Testis (tissue), 2 donors: ENCODE measurements around the gene RAPGEF4.

ENCODE experiments used
- CTCF ChIP-seq, 3 experiments: fragments of 450-650 bp in 2 of 3; fragments of 200-600 bp in 1 of 3; sonication (generic) in 1 of 3; IDR thresholded peaks; one replicate each; pipeline ENCODE4 v1.5.1; 2016 to 2019; ENCODE audit warnings: antibody characterized with exemption in 3 of 3, mild to moderate bottlenecking in 2 of 3, moderate library complexity in 1 of 3
- POLR2A ChIP-seq: fragments of 450-650 bp; IDR thresholded peaks from one replicate; pipeline ENCODE4 v1.6.1; 2017; ENCODE audit warnings: antibody characterized with exemption, mild to moderate bottlenecking, moderate library complexity

GRCh38 chr2:173090973-173091660 is 355.5 kb downstream of the RAPGEF4 start:
- TF ChIP-seq CTCF (IDR thresholded peaks at IDR 0.05), result peak in 1 of 3 experiments; percentile 21
- TF ChIP-seq POLR2A, result no peak
